Smooth muscle cell (in vitro differentiated cells): ENCODE results near the gene ASAP2. TPM values are rescaled to one million over a fixed set of nuclear protein-coding genes. Genes with fewer than 3 reads are reported as not detected.

Experiments used
- DNase-seq: peaks from one replicate; lab custom pipeline; 2025; ENCODE audit not compliant: unreplicated experiment; lab: John Stamatoyannopoulos, UW
- H2AFZ ChIP-seq: fragments of 200-600 bp; sonication (generic); 2 replicates; pipeline ENCODE4 v1.6.0; 2016; ENCODE audit warnings: antibody characterized with exemption, low read depth, mild to moderate bottlenecking
- H3F3A ChIP-seq: fragments of 200-600 bp; sonication (generic); 2 replicates; pipeline ENCODE4 v1.6.0; 2017; ENCODE audit warnings: antibody characterized with exemption, low read depth
- H3K27ac ChIP-seq: fragments of 200-600 bp; sonication (generic); 2 replicates; pipeline ENCODE4 v1.5.1; 2016; ENCODE audit warnings: low read depth, mild to moderate bottlenecking
- H3K27me3 ChIP-seq: fragments of 200-600 bp; sonication (generic); 2 replicates; pipeline ENCODE4 v1.6.1; 2016; ENCODE audit warnings: low read depth, mild to moderate bottlenecking
- H3K36me3 ChIP-seq: fragments of 200-600 bp; sonication (generic); 2 replicates; pipeline ENCODE4 v1.5.1; 2016; ENCODE audit warnings: low read depth
- H3K4me1 ChIP-seq: fragments of 200-600 bp; sonication (generic); 2 replicates; pipeline ENCODE4 v1.5.1; 2016; ENCODE audit warnings: low read depth
- H3K4me2 ChIP-seq: fragments of 200-600 bp; sonication (generic); 2 replicates; pipeline ENCODE4 v1.6.0; 2016; ENCODE audit warnings: mild to moderate bottlenecking
- H3K4me3 ChIP-seq: fragments of 200-600 bp; sonication (generic); 2 replicates; pipeline ENCODE4 v1.5.1; 2016; ENCODE audit warnings: mild to moderate bottlenecking
- H3K79me2 ChIP-seq: fragments of 200-600 bp; sonication (generic); 2 replicates; pipeline ENCODE4 v1.6.0; 2016; ENCODE audit warnings: low read depth, mild to moderate bottlenecking
- H3K9ac ChIP-seq: fragments of 200-600 bp; sonication (generic); 2 replicates; pipeline ENCODE4 v1.6.0; 2016; ENCODE audit warnings: low read depth
- H3K9me3 ChIP-seq: fragments of 200-600 bp; sonication (generic); replicated peaks from 2 replicates; pipeline ENCODE4 v1.5.1; 2016; ENCODE audit warnings: low read depth
- H4K20me1 ChIP-seq: fragments of 200-600 bp; sonication (generic); 2 replicates; pipeline ENCODE4 v1.6.0; 2016; ENCODE audit warnings: low read depth
- CTCF ChIP-seq: fragments of 200-600 bp; sonication (generic); IDR thresholded peaks from 2 replicates; pipeline ENCODE4 v1.5.1; 2017; ENCODE audit warnings: borderline replicate concordance, mild to moderate bottlenecking, antibody characterized with exemption; ENCODE audit not compliant: insufficient read depth, poor library complexity, severe bottlenecking
- WGBS: methylation state at CpG from one replicate; pipeline ENCODE4 v1.1.7; 2016; ENCODE audit warnings: low lambda C conversion rate; 5-methylcytosine and 5-hydroxymethylcytosine counted together
- polyA plus RNA-seq: library from polyadenylated mRNA; unstranded; fragments of >200 nt; fragmentation: Nextera tagmentation; extraction: Ambion mirVana; gene quantifications from 2 replicates; pipeline ENCODE4 v1.2.1, GENCODE V29; 2016
- total RNA-seq: library from RNA; depleted of rRNA; stranded (reverse); fragments of >200 nt; gene quantifications from 2 replicates; pipeline ENCODE4 v1.2.3, GENCODE V29; 2014

ASAP2 gene
- total and polyA plus RNA-seq, 2 experiments from 2014 or later: 8.8 to 23.1 TPM

GRCh38 chr2:9261231-9261883 lies 54.7 kb downstream of the ASAP2 start:
- no peak for DNase-seq

GRCh38 chr2:9262671-9263171 lies 56.1 kb downstream of the ASAP2 start:
- no peak overlapping the region for H3K4me3 ChIP-seq
- peaks cover 6% of the 10 kb centered on the region for H3K4me1 ChIP-seq
- H3F3A ChIP-seq: peaks cover 7% of the 10 kb centered on the region
- 72% methylated on average over 14 of the region's 14 CpGs for WGBS
- peaks cover 83% of the 10 kb centered on the region for H3K79me2 ChIP-seq
- TF ChIP-seq CTCF: no peak
- no peak overlapping the region for H3K9ac ChIP-seq
- H3K9me3 ChIP-seq: no peaks in the 10 kb centered on the region
- no peaks in the 10 kb centered on the region for H3K27me3 ChIP-seq
- DNase-seq: no peak
- H3K4me2 ChIP-seq: no peak overlapping the region
- no peak overlapping the region for H2AFZ ChIP-seq
- no peak overlapping the region for H3K27ac ChIP-seq
- no peaks in the 10 kb centered on the region for H3K36me3 ChIP-seq
- H4K20me1 ChIP-seq: peaks cover 66% of the 10 kb centered on the region

More at GRCh38 chr2:9261231-9261883, 54.7 kb downstream of the ASAP2 start:
- Histone ChIP-seq H3K4me3 (no peak overlapping the region), H3K4me2 (no peak overlapping the region), H2AFZ (no peak overlapping the region), H3K9me3 (no peaks in the 10 kb centered on the region), H3F3A (peaks cover 7% of the 10 kb centered on the region), H4K20me1 (peaks cover 68% of the 10 kb centered on the region), H3K4me1 (peaks cover 6% of the 10 kb centered on the region), H3K9ac (no peak overlapping the region), H3K27me3 (no peaks in the 10 kb centered on the region), H3K27ac (no peak overlapping the region), H3K36me3 (no peaks in the 10 kb centered on the region), H3K79me2 (peaks cover 82% of the 10 kb centered on the region)
- TF ChIP-seq CTCF: no peak
- 72% methylated on average over 6 of the region's 6 CpGs for WGBS

GRCh38 chr2:9263428-9263827 lies 56.8 kb downstream of the ASAP2 start:
- Histone ChIP-seq H3K4me2 (no peak overlapping the region), H2AFZ (no peak overlapping the region), H3K27me3 (no peaks in the 10 kb centered on the region), H3K79me2 (peaks cover 86% of the 10 kb centered on the region), H3K4me1 (peaks cover 5% of the 10 kb centered on the region), H3K9ac (no peak overlapping the region), H3K4me3 (no peak overlapping the region), H3K9me3 (no peaks in the 10 kb centered on the region), H3K27ac (no peak overlapping the region), H3F3A (peaks cover 7% of the 10 kb centered on the region), H3K36me3 (no peaks in the 10 kb centered on the region), H4K20me1 (peaks cover 73% of the 10 kb centered on the region)
- WGBS: 61% methylated on average over 14 of the region's 14 CpGs
- TF ChIP-seq CTCF: no peak
- no peak for DNase-seq

DNA sequence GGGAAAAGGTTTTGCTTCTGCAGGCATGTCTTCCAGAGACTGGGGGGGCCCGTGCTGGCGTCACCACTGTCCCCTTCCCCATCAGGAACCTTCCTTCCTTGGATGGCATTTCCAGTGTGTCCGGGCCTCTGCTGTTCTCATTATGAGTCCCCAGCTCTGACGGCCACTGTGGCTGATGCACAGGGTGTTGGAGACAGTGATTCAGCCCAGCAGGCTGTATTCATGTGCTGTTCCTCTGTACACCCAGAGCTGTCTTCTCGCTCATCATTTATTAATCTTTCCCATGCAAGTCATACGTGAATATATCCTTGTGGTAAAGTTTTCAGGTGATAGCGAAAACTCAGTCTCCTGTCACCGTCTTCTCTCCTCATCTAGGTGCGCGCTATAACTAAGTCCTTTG lies 57.7 kb downstream of the ASAP2 start:
- Histone ChIP-seq H4K20me1 (peaks cover 78% of the 10 kb centered on the region), H2AFZ (no peak overlapping the region), H3K4me1 (peaks cover 7% of the 10 kb centered on the region), H3K79me2 (peaks cover 92% of the 10 kb centered on the region), H3K27me3 (no peaks in the 10 kb centered on the region), H3K4me2 (no peak overlapping the region), H3K9me3 (no peaks in the 10 kb centered on the region), H3K36me3 (no peaks in the 10 kb centered on the region), H3K9ac (no peak overlapping the region), H3F3A (peaks cover 7% of the 10 kb centered on the region), H3K4me3 (no peak overlapping the region), H3K27ac (peak overlapping the region; percentile 43)
- DNase-seq: no peak
- WGBS: 76% methylated on average over 10 of the region's 10 CpGs
- TF ChIP-seq CTCF: no peak
